ENCODE measurements around the gene TCTA. TPM values are rescaled to one million over a fixed set of nuclear protein-coding genes. Genes with fewer than 3 reads are reported as not detected.

Gene TCTA
- total RNA-seq, 1 experiment from 2014 or later, result 21.7 TPM

DNA sequence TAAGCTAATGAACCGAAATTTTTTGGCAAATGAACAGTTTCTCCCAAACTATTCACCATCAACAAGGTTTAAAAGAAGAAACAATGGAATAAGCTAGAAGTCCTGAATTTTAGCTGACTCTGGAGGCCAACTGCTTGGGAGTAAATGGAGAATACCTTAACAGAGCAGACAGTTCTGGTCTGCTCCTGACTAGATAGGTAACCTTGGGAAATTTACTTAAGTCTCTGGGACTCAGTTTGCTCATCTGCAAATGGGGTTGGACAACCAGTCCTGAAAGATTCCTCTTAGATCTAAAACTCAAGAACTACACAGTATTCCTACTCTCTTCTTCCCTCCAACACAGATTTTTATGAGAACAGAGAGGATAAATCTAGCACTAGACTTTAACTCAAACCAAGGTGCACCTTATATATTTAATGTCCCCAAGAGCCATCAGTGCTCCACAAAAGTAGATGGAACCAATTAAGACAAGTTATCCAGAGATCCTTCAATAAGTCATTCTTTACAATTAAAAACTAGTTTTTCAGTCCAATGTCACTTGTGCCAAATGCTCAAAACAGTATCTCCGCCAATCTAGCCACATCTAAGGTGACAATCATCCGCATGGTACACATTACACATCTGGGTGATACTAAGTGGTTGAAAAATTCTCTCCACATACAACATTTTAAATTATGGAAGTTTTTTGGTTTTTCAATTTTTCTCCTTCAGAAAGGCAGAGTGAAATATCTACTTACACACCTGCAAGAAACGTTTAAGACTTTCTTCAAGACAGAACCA, 2.0 kb upstream of the TCTA start:
- DNase-seq (ENCODE audit: extremely low read depth, low read depth), result no peak

DNA sequence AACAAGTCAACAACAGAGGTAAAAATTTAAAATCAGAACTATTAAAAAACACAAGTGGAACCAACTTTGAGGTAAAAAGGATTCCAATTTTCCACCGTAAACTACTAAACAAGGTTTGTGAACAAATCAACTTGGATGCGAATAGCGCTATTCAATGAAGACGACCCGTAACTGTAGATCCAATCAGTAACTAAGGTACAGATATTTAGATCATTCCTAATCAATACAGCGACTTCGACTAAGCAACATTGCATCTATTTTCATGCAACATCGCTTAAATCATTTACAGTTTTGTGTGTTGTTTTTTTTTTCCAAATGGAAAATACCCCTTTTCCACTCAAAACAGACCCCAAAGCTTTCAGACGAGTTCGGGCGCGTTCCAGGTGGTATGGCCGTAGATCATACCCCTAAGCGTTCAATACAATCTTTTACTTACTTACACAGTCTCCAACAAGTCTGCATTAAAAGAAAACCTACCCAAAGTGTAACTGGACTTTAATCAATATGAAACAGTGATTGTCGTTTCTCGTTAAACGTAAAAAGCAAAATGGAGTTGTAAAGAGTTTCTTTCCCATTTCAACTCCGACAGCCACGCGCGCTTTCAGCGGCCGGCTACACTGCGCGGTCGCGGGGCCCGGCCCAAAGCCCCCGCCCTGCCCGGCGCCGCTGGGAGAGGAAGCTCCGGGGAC, 1.2 kb upstream of the TCTA start:
- DNase-seq (ENCODE audit: extremely low read depth, low read depth), result no peak

DNA sequence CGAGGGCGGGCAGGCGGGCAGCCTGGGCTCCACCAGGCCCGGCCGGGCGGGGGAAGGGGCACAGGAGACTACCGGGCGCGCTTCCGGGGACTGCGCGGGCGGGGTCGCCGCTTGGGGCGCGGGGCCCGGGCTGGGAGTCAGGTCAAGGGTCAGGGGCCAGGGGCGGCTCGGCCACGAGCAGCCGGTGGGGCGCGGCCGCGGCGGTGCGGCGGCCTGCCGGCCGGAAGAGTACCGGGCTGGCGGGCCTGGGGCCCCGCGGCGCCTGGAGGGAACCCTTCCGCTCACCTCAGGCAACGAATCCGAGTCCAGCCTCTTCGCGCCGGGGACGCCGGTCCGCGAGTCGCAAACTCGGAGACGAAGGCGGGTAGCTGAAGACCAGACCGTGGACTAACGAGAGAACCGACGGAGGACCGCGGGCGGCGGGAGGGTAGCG, 672 bp upstream of the TCTA start:
- no peak for DNase-seq (ENCODE audit: extremely low read depth, low read depth)

DNA sequence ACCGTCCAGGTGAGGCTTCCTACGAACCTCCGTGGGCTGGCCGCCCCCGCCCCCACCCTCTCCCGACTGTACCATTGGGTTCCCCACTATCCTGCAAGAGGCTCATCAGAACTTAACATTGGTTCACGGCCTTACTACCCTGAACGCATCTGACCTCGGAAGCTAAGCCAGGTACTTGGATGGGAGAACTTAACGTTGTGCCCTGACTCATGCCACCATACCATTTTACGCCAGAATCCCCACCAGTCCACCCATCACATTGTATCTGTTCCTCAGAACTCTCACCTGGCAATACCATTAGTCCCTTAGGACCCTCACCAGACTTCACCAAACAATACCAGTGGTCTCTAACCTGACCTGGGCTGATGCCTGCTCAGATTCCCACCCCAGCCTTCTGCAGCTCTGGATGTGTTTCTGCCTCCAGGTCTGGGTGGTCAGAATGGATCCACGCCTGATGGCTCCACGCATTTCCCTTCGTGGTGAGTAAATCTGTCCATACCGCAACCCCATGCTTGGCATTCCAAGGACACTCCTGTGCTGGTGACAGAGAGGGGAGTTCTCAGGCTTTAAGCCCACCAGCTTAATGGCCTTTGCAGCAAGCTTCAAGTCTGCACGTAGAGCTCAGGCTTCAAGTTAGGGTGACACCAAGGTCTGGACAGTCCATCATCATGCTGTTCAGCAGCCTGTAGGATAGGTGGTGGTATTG, 562 bp downstream of the TCTA start:
- no peak for DNase-seq (ENCODE audit: extremely low read depth, low read depth)

DNA sequence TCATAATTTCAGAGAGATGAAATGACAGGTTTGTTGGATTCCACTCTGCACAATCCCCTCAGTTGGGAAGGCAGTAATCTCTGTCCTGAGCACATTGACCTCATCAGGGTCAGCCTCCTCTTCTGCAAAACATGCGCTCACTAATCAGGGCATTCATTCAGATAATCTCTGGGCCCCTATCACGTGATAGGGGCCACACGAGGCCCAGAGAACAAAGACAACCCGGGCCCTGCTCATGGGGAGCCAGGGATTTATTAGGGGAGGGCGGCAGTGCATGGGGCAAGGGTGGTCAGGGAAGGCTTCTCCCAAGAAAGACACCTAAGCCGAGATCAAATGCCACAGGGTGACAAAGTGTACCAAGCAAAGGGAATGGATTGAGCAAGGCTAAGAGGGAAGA, 1.1 kb downstream of the TCTA start:
- no peak for DNase-seq (ENCODE audit: extremely low read depth, low read depth)

DNA sequence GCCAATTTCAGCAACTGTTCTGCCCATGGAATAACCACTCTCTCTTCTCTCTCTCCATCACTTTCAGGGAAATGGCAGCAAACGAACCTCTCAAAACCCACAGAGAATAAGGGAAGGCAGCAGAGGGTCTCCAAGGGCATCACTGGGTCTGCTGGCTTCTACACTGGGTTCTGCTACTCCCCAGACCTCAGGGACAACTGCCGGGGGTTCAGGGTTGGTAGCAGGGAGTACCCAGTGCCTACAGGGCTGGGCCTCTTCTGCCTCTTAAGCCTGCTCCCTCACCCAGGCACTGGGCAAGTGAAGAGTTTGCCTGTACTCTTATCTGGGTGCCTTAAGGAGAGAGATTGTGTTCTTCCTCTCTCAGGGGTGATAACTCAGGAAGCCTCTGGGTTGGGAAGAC, 2.5 kb downstream of the TCTA start:
- no peak for DNase-seq (ENCODE audit: extremely low read depth, low read depth)

DNA sequence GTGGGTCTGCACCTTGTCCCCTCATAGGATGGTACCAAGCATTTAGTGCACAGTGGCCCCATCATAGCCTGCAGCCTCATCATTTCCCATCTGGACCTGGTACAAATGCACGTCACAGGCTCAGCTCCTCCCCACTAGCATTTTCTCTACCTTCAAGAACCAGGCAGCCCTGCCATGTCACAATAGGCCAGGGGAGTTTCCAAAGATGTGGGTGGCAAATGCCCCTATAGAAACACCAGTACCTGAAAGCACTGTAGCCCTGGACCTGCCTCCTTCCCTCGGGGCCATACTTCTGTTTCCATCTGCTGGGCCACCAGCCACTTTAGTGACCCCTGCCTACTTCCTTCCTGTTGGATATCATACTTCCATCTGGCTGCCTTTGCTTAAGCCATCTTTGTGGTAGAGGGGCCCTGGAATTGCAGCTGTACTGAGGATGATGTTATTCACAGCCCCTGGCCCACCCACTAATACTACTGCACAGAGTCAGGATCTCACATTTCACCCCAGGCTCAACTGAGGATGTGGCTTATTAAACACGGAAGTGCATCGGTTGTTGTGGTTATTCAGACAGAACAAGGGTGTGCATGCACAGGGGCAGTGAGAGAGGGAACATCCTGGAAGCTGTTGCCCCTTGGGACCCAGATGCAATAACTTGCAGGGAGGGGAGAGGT, 3.8 kb downstream of the TCTA start:
- no peak for DNase-seq (ENCODE audit: extremely low read depth, low read depth)

DNA sequence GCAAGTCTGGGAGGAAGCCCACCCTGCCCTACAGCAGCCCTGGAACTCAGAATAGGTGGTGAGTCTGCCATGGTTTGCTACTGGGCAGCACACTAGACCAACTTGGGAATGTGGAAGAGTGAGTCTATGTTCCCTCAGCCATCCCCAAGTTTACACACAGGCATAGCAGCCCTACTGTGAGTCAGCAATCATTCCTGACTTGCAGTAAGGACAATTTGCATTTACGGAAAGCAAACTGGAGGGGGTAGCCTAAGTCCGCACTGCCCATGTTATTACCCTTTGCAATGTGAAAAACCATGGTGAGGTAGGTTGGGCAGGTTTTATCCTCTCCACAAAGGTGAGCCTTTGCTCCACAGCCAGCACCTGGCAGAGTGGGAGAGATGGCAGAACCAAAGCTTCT, 4.6 kb downstream of the TCTA start:
- no peak for DNase-seq (ENCODE audit: extremely low read depth, low read depth)

DNA sequence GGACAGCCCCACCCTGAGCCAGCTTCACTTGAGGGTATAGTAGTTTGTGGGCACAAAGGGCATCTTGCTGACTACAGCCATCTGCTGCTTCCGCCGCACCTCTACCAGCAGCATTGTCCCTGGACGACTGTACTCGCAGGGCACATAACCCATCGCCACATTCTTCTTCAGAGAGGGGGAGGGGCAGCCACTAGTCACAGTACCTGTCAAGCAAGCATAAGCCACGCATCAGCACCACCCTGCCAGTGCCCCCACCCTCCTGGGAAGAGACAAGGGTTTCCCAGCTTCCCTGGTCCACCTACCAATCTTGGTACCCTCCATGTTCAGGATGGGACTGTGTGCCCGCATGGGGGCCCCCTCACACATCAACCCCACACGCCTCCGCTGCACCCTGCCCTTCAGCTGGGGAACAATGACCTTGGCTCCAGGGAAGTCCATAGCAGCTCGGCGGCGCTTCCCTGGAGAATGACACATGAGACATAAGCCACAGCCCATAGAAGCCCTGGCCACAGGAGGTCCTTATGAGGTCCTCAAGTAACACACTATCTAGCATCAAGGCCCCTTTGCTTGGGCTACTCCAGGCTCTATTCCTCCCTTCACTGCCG, 5.4 kb downstream of the TCTA start:
- no peak for DNase-seq (ENCODE audit: extremely low read depth, low read depth)

DNA sequence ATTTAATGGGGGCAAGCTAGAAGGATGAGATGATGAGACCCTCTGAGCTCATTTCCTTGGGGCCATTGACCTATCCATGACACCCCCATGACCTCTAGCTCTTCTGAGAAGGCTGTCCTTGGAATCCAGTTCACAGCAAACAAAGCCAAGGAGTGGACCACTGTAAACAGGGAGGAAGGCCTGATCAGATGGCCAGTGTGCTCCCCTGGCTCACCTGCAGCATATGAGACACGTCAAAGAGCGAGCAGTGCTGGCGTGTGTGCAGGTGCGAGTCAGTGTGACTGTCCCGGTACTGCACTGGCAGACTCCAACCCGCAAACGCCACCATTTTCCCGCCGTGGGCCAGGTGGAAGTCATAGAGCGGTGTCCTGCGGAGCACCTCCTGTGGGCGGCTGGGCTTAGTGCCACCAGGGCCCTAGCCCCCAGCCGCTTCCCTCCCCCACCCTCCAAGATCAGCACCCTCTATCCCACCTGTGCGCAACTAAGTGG, 9.7 kb downstream of the TCTA start:
- DNase-seq (ENCODE audit: extremely low read depth, low read depth), result no peak

DNA sequence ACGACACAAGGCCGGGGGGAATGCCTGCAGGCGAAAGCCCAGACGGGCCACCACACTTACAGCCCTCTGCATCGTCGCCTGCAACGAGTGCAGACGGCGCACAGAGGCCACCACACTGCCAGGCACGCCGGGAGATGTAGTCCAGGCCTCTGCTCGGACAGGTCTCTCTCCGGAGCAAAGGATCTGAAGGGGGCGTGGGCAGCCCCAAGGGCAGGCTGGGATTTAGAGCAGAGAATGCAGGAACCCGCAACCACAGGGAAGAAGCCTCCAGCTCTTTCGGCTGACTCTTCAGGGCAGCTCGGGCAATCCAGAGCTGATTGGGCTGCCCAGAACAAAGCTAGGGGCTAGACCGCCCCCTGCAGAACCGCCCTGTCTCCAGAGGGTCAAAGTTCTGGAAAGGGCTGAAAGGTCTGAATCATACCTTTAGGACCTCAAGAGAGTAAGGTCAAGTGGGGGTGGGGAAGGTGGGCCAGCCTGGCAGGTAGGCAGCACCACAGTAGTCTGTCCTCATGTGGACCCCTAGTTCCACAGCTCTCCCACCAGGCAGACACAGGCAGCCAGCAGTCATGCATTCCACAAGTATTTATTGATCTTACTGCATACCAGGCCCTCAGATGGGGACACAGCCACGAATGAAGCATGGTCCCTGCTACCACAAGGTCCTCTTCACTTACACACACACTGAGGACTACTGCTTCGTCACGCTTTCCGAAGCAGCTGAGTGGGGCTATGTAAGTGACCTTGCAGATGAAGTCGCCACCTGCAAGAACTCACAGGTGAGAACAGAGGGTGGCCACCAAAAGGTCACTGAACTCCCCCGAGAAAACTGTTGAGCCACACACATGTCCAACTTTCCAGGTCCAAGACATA, 10.4 kb downstream of the TCTA start, which contains the start of gene AMT:
AMT (minus strand) TSS at position 95 of the 870 bp plus-strand sequence; CDS start at position 72, 23 bp downstream.
- no peak for DNase-seq (ENCODE audit: extremely low read depth, low read depth)

DNA sequence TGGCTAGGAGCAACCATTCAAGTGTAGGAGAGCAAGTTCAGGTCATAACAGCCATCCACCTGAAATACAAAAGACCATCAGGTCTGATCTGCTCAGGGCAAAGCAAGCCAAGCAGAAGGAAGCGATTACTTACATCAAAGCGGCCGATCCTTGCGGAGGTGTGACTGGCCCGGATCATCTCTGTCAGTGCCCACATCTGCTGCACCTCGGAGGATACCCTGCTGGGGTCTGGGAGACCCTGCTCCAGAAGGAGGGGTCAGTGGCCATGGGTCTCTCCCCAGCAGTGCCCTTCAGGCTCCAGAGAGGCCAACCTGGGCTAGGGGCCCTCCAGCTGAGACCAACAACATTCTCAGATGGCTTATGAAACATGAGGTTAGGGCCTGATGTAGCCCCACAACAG, 12.6 kb downstream of the TCTA start:
- DNase-seq (ENCODE audit: extremely low read depth, low read depth), result no peak

DNA sequence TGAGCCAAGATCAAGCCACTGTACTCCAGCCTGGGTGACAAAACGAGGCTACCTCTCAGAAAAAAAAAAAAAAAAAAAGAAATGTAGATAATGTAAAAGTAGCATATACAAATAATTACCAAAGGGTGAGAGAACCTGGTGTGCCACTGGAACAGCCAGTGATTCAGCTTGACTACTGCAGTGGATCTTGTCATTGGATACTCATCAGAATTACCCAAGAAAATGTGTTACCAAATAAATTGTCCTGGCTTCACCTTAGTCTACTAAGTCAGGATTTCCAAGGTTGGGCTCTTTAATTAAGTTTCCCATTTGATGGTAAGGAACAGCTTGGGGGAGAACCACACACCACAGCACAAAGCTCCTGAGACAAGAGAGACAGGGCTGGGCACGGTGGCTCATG, 15.4 kb downstream of the TCTA start:
- DNase-seq (ENCODE audit: extremely low read depth, low read depth), result no peak

DNA sequence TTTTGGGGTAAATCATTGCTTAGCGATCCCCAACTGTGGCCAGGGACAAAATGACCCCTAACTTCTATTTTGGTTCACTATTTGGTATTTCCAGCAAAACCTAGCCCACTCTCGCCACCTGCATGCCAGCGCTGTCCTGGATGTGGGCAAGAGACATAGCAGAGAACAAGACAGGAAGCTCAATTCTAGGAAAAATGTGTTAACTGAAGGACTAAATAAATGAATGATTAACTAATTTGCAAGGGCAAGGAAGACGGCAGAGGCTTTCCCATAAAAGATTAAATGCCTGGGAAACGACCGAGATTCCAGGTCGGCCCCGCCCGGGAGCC, 16.5 kb downstream of the TCTA start:
- DNase-seq (ENCODE audit: extremely low read depth, low read depth), result no peak

DNA sequence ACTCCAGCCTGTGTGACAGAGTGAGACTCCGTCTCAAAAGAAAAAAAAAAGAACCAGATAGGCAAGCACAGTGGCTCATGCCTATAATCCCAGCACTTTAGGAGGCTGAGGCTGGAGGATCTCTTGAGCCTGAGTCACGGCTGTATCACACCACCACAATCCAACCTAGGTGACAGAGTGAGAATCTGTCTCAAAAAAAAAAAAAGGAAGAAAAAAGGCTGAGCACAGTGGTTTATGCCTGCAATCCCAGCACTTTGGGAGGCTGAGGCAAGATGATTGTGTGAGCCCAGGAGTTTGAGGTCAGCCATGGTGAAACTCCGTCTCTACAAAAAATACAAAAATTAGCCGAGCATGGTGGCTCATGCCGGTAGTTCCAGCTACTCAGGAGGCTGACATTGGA, 22.5 kb downstream of the TCTA start:
- DNase-seq (ENCODE audit: extremely low read depth, low read depth), result no peak

DNA sequence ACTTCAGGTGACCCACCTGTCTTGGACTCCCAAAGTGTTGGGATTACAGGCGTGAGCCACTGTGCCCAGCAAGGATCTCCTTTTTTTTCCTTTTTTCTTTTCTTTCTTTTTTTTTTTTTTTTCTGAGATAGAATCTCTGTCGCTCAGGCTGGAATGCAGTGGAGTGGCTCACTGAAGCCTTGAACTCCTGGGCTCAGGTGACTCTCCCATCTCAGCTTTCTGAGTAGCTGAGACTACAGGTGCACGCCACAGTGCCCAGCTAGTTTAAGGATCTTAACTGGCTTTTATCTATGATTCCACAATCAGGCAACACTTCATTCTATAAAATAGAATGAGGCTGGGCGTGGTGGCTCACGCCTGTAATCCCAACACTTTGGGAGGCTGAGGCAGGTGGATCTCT, 33.2 kb downstream of the TCTA start:
- no peak for DNase-seq (ENCODE audit: extremely low read depth, low read depth)

DNA sequence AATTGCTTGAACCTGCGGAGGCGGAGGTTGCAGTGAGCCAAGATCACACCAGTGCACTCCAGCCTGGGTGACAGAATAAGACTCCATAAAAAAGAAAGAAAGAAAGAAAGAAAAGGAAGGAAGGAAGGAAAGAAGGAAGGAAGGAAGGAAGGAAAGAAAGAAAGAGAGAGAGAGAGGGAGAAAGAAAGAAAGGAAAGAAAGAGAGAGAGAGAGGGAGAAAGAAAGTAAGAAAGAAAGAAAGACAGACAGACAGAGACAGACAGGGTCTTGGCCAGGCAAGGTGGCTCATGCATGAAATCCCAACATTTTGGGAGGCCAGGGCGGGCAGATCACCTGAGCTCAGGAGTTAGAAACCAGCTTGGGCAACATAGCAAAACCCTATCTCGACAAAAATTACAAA, 41.4 kb downstream of the TCTA start:
- DNase-seq (ENCODE audit: extremely low read depth, low read depth), result no peak

DNA sequence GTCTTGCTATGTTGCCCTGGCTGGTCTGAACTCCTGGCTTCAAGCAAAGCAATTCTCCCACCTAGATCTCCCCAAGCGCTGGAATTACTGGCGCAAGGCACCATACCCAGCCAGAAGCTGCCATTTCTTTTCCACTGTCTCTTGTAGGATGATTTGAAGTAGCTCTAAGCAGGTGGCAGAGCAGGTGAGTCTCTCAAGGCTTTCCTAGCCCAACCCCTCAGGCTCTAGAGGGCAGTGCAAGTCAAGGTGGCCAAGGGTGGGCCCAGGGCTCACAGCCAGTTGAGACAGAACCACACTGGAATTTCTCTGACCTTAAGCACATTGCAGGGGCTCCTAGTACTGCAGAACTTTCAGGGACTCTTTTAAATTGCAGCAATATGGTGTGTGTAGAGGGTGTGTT, 42.2 kb downstream of the TCTA start:
- no peak for DNase-seq (ENCODE audit: extremely low read depth, low read depth)

DNA sequence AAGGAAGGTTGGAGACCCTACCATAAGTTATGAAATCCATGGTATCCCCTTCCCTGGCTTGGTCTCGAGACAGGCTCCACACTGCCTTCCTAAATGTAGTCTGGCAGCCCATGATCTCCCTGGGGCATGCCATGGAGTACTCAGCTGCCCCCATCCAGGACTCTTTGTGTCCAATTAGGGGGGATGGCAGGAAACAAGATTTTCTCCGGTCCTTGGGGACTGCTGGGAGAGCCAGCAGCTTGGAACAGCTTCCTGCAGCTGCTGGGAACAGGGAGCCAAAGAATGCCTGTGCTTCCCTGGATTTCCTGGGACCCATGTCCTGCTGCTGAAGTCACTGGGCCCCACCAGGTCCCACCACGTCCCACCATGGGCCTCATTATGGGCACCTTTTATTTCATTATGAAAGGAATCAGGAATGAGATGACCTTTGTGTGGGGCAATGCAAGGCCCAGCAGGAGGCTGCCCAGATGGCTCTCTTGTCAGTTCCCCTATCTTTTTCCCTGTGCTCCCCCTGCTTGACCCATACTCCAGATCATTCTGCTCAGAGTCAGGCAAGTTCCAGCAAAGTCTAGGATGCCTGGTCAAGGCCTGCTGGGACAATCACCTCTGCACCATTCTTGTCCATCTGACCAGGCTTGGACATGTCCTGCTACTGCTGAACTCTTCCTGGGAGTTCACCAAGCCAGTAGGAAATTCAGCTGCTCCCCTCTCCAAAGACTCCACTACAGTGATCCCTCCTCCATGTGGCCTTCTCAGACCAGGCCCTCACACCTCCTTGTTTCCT, 42.9 kb downstream of the TCTA start:
- DNase-seq (ENCODE audit: extremely low read depth, low read depth), result no peak

Measured in NCI-H460 (cell line).